HG02970 (cell line): Measurements from ENCODE around the gene FOSL2.

ENCODE experiments used
- ATAC-seq: cut with Tn5 transposase; IDR thresholded peaks from one replicate; pipeline ENCODE4 v1.9.1; 2021; ENCODE audit warnings: mild to moderate bottlenecking, moderate library complexity, moderate number of reproducible peaks; ENCODE audit not compliant: unreplicated experiment, low FRiP score

The FOSL2 gene

DNA sequence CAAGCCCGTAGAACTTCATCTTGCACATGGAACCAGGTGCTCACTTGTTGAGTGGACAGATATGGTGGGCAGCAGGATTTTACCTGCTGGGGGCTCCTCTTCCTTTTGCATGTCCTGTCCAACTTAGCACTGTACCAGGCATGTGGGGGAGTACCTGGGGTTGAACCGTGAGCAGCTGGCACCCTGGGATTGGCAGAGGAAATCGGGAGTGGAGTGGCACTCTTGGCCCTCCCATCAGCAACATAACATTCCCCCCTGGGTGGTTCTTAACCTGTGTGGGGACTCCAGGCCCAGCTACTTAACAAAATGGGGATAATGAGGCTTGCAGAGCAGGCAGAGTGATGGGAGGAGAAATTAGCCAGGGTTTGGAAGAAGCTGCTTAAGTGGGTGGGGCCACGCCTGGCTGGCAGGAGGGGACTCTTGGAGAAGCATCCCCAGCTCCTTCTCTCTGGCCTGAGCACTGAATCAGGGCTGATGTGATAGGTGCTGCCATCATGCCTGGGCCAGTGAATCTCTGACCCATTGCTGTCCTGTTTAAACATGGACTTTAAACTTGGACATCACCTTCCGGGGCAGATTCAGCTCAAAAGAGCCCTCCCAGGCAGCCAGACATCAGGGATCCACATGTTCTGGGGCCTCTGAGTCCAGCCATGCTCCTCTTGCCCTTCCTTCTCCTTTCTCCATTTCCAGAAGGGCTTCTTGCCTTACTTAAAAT, 15.5 kb downstream of the FOSL2 start:
- ATAC-seq: no peak

DNA sequence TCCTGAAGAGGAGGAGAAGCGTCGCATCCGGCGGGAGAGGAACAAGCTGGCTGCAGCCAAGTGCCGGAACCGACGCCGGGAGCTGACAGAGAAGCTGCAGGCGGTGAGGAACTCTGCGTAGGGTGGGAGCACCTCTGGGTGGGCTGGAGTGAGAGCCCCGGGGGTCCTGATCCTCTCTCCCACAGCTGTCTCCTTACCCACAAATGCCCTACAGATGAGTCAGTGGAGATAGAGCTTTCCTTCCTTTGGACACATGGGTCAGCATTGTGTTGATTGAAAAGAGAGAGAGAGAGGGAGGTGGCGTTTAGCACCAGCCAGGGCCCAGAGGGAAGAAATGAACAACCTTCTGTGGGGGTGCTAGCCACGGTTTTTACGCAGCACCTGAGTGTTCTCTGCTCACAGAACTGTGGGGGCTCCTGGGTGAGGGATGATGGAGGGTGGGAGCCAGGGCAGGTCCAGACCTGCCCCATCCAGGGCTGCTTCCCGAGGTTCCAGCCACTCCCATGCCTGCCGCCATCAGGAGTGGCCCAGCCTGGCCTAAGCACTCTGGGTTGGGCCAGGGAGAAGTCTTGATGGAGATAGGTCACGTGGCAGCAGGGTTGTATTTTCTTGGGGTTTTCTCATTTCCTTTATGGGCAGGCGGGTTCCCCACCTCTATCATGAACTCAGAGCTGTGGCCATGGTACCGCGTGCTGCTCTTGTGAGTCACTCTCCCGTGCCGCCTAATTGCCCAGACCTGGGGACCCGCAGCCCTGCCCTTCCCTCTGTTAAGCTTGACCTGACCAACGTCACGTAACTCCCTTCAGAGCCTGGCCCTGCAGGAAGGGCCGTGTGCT, 16.3 kb downstream of the FOSL2 start:
- no peak for ATAC-seq

DNA sequence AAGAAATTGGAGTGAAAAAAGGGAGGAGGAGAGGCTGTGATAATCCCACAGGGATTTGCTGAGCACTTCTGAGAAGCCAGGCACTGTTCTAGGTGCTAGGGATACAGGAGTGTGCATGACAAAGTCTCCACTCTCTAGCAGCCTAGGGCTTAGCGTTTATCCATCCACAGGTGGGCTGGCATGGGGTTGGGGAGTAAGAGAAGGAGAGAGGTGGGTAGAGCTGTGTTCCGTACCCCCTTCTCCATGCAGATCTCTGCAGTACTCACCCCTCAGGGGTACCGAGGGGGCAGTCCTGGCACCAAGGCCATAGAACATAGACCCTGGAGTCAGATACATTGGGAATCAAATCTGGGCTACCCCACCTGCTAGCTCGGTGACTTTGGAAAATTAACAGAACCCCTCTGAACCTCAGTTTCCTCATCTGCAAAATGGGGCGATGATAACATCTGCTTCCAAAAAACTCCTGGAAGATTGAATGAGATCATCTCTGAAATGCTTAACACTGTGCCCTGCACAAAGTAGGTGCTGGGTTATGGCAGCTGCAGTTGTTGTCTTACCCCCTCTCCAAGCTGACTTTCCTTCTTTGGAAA, 18.6 kb downstream of the FOSL2 start:
- no peak for ATAC-seq

DNA sequence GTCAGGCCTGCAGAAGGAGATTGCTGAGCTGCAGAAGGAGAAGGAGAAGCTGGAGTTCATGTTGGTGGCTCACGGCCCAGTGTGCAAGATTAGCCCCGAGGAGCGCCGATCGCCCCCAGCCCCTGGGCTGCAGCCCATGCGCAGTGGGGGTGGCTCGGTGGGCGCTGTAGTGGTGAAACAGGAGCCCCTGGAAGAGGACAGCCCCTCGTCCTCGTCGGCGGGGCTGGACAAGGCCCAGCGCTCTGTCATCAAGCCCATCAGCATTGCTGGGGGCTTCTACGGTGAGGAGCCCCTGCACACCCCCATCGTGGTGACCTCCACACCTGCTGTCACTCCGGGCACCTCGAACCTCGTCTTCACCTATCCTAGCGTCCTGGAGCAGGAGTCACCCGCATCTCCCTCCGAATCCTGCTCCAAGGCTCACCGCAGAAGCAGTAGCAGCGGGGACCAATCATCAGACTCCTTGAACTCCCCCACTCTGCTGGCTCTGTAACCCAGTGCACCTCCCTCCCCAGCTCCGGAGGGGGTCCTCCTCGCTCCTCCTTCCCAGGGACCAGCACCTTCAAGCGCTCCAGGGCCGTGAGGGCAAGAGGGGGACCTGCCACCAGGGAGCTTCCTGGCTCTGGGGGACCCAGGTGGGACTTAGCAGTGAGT, 19.4 kb downstream of the FOSL2 start:
- no peak for ATAC-seq

DNA sequence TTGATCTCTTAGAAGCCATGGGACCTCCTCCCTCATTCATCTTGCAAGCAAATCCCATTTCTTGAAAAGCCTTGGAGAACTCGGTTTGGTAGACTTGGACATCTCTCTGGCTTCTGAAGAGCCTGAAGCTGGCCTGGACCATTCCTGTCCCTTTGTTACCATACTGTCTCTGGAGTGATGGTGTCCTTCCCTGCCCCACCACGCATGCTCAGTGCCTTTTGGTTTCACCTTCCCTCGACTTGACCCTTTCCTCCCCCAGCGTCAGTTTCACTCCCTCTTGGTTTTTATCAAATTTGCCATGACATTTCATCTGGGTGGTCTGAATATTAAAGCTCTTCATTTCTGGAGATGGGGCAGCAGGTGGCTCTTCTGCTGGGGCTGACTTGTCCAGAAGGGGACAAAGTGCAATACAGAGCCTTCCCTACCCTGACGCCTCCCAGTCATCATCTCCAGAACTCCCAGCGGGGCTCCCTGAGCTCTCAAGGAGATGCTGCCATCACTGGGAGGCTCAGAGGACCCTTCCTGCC, 20.0 kb downstream of the FOSL2 start:
- no peak for ATAC-seq

DNA sequence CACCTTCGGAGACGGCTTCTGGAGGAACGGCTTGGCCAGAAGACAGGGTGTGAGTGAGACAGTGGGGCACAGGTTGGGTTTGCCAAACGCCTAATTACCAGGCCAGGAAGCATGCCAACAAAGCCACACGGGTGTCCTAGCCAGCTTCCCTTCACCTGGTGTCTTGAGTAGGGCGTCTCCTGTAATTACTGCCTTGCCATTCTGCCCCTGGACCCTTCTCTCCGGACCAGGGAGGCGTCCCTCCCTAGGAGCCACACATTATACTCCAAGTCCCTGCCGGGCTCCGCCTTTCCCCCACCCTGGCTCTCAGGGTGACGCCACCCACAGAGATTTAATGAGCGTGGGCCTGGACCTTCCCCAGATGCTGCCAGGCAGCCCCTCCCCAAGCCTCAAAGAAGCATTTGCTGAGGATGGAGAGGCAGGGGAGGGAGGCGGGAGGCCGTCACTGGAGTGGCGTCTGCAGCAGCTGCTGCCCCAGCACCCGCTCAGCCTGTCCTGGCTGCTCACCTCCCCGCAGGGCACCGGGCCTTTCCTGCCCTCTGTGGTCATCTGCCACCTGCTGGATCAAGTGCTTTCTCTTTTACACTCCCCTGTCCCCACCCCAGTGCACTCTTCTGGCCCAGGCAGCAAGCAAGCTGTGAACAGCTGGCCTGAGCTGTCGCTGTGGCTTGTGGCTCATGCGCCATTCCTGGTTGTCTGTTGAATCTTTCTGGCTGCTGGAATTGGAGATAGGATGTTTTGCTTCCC, 20.7 kb downstream of the FOSL2 start:
- no peak for ATAC-seq

DNA sequence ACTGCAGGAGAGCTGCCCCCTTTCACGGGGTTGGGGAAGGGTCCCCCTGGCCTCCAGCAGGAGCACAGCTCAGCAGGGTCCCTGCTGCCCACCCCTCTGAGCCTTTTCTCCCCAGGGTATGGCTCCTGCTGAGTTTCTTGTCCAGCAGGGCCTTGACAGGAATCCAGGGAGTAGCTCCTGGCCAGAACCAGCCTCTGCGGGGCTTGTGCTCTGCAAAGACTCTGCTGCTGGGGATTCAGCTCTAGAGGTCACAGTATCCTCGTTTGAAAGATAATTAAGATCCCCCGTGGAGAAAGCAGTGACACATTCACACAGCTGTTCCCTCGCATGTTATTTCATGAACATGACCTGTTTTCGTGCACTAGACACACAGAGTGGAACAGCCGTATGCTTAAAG, 21.2 kb downstream of the FOSL2 start:
- no peak for ATAC-seq

DNA sequence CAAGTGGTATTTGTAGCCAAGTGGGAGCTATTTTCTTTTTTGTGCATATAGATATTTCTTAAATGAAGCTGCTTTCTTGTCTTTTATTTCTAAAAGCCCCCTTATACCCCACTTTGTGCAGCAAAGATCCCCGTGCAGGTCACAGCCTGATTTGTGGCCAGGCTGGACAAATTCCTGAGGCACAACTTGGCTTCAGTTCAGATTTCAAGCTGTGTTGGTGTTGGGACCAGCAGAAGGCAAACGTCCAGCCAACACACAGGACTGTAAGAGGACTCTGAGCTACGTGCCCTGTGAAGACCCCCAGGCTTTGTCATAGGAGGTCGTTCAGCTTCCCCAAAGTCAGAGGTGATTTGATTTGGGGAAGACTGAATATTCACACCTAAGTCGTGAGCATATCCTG, 21.9 kb downstream of the FOSL2 start:
- no peak for ATAC-seq

DNA sequence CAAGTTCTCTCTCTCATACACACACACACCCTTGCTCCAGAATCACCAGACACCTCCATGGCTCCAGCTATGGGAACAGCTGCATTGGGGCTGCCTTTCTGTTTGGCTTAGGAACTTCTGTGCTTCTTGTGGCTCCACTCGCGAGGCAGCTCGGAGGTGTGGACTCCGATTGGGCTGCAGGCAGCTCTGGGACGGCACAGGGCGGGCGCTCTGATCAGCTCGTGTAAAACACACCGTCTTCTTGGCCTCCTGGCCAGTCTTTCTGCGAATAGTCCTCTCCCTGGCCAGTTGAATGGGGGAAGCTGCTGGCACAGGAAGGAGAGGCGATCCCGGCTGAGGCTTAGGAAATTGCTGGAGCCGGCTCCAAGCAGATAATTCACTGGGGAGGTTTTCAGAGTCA, 22.4 kb downstream of the FOSL2 start:
- ATAC-seq: no peak

DNA sequence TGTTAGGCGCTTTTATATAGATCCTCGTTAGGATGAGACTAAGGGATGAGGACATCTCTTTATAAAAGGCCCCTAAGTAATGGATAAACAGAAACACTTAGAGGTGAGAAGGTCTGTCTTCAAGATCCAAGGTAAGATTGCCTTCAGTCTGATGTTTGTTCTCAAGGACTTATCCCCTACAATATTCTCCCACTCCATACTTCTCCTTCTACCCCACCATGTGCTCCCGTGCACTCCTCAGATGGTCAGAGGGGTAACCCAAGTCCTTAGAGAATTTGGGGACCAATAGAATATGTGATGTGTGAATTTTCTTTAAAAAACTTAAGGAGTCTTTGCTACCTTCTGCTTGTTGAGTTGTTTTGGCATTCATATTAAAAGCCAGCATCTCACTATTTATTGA, 23.1 kb downstream of the FOSL2 start:
- ATAC-seq: no peak

DNA sequence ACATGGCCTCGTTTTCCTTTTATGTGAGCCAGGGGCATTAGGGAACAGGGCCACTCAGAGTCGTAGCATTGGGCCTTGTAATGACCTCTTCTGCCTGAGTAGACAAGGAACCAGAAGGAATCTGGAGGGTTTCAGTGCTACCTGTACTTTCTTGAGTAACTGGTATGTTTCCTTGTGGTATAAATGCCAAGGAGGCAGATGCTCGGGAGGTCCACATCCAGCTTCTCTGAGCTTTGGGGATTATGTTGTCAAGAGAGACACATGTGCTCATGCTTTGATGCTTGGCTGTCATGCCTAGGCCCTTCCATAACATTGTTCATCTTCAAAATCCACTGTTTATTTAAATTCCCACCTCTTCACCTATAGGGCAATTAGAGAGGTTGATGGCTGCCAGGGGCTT, 26.3 kb downstream of the FOSL2 start:
- ATAC-seq: no peak

DNA sequence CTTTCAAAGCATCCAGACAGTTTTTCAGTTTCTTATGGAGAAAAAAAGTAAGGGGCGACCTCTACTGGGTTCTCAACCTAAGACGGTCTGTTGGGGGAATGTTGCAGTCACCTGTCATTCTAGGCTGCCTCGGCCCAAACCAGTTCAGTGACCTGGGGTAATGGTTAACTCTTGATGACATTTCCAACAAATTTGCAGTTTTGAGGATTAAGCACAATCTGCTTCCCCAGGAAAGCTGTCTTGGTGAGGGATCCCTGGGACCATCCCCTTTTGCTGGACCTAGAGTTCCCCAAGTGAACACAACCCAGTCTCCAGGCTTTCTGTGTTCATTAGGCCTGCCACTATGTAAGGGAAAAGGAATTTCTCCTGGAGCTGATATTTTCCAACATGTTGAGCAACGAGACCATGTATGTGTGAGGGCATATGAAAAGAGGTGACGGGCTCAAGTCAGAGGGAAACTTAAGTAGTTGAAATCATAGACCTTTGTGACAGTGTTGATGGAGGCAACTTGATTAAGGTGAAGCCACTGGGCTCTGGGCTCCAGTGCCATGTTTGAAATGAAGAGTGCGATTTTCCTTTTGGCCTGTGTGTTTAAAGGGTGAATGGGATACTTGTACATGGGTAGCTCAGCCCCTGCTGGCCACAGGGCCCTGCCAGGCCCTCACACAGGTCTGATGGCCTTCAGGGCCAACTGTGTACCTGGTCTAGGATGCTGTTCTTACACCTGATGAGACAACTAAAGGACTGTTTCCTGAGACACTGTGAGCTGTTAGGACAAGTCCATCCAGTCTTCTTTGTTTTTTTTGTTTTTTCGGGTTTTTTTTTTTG, 27.0 kb downstream of the FOSL2 start:
- ATAC-seq: no peak

DNA sequence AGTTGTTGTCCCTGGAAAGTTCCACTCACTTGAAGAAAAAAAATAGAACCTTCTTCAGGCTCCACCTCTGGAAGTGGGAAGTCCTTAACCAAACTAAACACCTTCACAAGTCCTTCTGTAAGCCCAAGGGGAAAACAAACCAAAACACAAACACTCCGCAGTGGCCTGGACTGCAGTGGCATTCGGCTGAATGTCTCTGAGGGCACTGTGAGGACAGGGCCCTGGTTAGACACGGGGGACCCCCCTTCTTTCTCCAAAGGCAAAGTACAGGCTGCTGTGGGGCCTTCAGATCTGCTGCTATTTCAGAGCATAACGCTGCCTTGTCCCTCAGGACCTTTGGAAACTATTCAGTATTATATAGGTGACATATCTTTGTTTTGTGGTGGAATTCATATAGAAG, 28.1 kb downstream of the FOSL2 start:
- ATAC-seq: no peak

DNA sequence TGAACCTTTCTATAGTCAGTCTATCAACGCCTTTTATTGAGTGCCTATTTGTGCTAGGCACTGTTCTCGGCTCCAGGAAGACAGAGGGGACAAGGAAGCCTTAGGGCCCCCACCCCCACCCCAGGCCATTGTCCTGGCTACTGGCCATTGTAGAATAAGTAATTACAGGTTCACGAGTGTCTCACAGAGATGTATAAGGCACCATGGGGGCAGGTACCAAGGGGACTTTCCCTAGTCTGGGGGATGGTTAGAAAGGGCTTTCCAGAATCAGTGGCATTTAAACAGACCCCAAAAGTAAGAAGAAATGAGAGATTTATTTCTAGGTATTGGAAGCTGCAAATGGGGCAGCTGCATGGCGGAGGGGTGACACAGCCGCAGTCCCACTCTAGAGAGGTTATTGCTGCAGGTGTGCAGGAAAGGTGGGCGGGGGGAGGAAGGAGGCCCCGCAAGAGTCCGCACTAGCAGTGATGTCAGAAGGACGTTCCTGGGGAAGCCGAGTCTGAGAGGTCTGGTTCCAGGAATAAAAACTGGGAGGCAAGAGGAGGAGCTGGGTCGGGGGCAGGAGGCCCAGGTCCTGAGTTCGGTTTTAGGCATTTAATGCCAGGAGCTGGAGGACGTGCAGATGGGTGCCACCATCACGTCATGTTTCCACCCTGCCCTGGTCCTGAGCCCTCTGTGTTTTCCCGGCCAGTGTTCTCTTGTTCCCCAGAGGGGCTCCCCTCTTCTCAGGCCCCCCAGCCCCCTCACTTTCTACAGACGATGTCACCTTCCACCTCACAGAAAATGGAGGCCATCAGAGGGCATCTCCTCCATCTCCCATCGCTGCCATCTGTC, 30.5 kb downstream of the FOSL2 start:
- no peak for ATAC-seq

DNA sequence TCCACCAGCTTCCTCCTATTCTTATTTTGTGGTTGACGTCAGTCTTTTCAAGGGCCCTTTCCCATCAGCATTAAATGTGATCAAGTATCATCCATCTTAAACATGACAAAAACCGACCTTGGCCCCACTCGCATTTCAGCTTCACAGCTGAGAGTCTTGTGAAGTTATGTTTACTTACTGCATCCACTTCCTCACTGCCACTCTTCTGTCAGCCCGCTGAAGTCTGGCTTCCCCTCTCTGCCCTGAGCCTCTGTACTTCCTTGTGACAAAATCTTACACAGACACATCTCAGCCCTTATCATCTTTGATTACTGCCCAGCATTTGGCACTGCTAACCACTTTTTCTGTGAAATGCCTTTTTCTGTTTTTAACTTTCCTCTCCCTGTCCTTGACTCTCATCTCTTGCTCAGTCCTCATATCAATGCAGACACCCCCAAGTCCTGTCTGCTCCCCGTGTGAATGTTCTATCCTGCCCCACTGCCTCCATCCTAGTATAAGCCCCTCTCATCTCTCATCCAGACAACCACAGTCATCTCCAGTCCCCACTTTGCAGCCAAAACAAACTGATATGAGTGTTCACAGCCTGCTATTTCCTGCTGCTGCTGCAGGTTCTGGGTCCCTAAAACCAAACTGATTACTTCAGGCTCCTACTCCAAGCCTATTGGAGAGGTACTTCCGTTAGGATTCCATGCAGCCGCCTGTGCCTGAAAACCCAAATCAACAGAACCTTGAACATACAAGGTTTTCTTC, 31.4 kb downstream of the FOSL2 start:
- no peak for ATAC-seq

DNA sequence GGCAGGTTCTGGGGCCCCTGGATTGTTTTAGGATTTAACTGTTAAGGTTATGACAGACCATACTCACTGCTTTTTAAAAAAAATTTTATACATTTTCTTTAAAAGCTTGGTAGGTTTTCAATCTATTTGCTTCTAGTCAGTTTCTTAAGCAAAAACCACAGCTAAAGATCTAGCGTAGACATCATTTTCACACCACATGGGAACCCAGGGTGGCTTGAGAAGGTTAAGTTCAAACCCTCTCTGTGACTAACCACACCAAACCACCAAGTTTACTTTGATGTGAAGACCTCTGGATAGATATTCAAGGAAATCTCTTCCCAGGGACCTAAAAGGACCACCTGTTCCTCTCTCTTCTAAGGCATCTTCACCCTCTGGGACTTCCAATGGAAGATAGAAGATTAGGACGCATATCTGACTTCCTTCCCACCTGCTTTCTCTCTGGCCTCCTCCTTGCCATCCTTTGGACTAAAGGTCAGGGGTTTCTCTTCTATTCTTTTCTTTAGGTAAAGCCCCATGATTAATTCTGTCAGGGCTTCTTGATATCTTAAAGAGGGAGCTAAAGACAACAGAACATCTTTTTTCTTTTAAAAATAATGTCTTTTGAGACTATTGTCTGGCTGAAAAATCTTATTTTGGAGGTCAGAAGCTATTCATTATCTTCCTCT, 32.3 kb downstream of the FOSL2 start:
- ATAC-seq: no peak

DNA sequence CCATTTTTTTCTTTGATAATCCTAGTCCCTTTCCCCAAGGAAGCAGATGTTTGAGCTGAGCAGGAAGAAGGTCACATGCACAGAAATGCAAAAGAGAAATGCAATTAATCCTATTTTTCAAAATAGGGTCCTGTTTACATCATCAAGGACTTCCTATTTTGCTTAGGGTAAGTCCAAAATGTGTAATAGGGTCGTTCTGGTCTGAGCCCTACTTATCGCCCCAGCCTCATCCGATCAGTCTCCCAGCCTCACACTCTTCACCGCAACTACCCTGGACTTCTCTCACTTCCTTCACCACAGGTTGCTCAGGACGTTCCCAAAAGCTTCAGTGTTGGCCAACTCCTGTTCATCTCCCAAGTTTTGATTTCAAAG, 32.8 kb downstream of the FOSL2 start:
- no peak for ATAC-seq
